ENCODE measurements around the gene PSMG4. TPM values are rescaled to one million over a fixed set of nuclear protein-coding genes. Genes with fewer than 3 reads are reported as not detected.

Gene PSMG4
- total and polyA plus RNA-seq, 10 of the 15 experiments (the other 5 are each of a cell fraction or from before 2014, with no cell fraction given) = 7.1 to 62.6 (median 29.8) TPM

DNA sequence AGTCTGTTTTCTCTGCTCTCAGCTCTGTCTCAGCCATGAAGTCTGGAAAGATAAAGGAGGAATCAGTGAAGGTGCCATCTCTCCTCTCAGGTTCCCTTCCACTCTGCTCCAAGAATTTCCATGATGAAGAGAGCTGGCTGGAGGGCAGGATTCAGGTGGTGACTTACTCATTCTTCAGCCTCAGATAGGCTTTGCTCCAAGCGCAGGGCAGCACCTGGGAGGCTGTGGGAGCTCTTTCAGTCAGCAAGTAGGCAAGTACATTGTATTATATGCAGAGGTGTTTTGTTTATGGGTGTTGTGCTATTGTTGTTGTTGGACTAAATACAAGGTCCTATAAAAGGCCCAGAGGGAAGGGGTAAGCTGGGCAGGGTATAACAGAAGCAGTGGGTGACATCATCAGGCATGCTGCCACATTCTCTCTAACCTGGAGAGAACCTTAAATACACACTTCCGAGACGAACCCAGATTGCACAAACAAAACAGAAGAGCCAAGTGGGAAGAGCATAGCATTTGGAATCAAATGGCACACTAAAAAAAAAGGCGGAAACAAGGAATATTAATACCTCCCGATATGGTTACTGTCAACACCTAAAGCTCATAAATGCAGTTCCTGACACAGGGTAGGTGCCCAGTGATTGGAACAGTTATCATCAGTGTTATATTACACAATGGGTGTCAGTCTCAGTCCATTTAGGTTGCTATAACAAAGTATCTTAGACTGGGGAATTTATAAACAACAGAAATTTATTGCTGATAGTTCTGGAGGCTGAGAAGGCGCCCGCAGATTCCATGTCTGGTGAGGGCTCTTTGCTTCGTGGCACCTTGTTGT, 14.5 kb upstream of the PSMG4 start:
- no TSS peak for BruUV-seq (replicated peaks)
- DNase-seq (ENCODE audit: low read depth, low spot score) (no peak), FAIRE-seq (no peak), ATAC-seq (no peak)
- Histone ChIP-seq H3K27me3 (replicated peaks in 1 of 2; ENCODE audit: control insufficient read depth in 2 of 2, insufficient read depth in 2 of 2, low read length in 1 of 2) (peaks cover 0 to 6% of the 10 kb centered on the region in 2 experiments; a peak in 3 of 4 replicates), H2AFZ (ENCODE audit: control insufficient read depth, low read depth, low read length) (no peak overlapping the region), H3K9me3 (replicated peaks; ENCODE audit: control insufficient read depth, insufficient read depth, low read length) (no peaks in the 10 kb centered on the region), H3K36me3 (ENCODE audit: control insufficient read depth in 2 of 2, insufficient read depth in 2 of 2, low read length in 1 of 2) (no peaks in the 10 kb centered on the region), H3K27ac (ENCODE audit: control insufficient read depth, insufficient read depth) (no peak overlapping the region), H3K4me2 (ENCODE audit: control insufficient read depth, insufficient read depth) (no peak overlapping the region), H3K4me1 (ENCODE audit: control insufficient read depth, insufficient read depth, low read length) (no peaks in the 10 kb centered on the region), H3K9ac (ENCODE audit: control insufficient read depth, insufficient read depth, low read length) (no peak overlapping the region), H3K4me3 (no peak overlapping the region), H3K79me2 (ENCODE audit: control insufficient read depth, insufficient read depth, low read length) (no peaks in the 10 kb centered on the region), H4K20me1 (ENCODE audit: control insufficient read depth, insufficient read depth) (no peaks in the 10 kb centered on the region)
- ChIA-PET CTCF (no interaction called here), RAD21 (ENCODE audit: unreplicated experiment) (no interaction called here), SMC1A (ENCODE audit: uncharacterized antibody, unreplicated experiment) (interaction anchor here (0.7 kb wide), 1 partner anchor 154 kb away, joined by 3 read pairs; no protein-coding TSS in a partner anchor), POLR2A (interaction anchor here (0.5 kb wide), 1 partner anchor 23 kb away, joined by 3 read pairs; no protein-coding TSS in a partner anchor)
- TF ChIP-seq IRF4 (IDR thresholded peaks at IDR 0.05; ENCODE audit: low read depth, low read length) (no peak), TCF12 (IDR thresholded peaks at IDR 0.05; ENCODE audit: low read depth, low read length) (no peak), ESRRA (IDR thresholded peaks at IDR 0.05; ENCODE audit: low read length) (no peak), NR2C2 (IDR thresholded peaks at IDR 0.05; ENCODE audit: borderline replicate concordance, control insufficient read depth, insufficient read length, low read depth) (no peak), ZBTB33 (IDR thresholded peaks at IDR 0.05) (no peak), E2F8 (IDR thresholded peaks at IDR 0.05; ENCODE audit: low read depth, partially characterized antibody) (no peak), NR2F1 (conservative IDR thresholded peaks at IDR 0.05) (no peak), GATAD2B (conservative IDR thresholded peaks at IDR 0.05; ENCODE audit: low read depth) (no peak)
- TF ChIP-seq, protein P1, sequence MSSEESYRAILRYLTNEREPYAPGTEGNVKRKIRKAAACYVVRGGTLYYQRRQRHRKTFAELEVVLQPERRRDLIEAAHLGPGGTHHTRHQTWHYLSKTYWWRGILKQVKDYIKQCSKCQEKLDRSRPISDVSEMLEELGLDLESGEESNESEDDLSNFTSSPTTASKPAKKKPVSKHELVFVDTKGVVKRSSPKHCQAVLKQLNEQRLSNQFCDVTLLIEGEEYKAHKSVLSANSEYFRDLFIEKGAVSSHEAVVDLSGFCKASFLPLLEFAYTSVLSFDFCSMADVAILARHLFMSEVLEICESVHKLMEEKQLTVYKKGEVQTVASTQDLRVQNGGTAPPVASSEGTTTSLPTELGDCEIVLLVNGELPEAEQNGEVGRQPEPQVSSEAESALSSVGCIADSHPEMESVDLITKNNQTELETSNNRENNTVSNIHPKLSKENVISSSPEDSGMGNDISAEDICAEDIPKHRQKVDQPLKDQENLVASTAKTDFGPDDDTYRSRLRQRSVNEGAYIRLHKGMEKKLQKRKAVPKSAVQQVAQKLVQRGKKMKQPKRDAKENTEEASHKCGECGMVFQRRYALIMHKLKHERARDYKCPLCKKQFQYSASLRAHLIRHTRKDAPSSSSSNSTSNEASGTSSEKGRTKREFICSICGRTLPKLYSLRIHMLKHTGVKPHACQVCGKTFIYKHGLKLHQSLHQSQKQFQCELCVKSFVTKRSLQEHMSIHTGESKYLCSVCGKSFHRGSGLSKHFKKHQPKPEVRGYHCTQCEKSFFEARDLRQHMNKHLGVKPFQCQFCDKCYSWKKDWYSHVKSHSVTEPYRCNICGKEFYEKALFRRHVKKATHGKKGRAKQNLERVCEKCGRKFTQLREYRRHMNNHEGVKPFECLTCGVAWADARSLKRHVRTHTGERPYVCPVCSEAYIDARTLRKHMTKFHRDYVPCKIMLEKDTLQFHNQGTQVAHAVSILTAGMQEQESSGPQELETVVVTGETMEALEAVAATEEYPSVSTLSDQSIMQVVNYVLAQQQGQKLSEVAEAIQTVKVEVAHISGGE (CRISPR knock-in tag; IDR thresholded peaks at IDR 0.05) = no peak
- TF ChIP-seq, protein P2, sequence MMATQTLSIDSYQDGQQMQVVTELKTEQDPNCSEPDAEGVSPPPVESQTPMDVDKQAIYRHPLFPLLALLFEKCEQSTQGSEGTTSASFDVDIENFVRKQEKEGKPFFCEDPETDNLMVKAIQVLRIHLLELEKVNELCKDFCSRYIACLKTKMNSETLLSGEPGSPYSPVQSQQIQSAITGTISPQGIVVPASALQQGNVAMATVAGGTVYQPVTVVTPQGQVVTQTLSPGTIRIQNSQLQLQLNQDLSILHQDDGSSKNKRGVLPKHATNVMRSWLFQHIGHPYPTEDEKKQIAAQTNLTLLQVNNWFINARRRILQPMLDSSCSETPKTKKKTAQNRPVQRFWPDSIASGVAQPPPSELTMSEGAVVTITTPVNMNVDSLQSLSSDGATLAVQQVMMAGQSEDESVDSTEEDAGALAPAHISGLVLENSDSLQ (IDR thresholded peaks at IDR 0.05) = no peak
- in situ Hi-C loops (cut with MboI) = no loop called here
- WGBS (ENCODE audit: insufficient coverage, insufficient replicate concordance, low lambda C conversion rate, missing lambda C conversion rate) = 69% methylated on average over 8 of the region's 8 CpGs
- intact Hi-C loops (cut with micrococcal nuclease; ENCODE audit: unreplicated experiment) = no loop called here

Measured in GM12878 (cell line).